Endometrium (tissue), 2 donors: Measurements from ENCODE around the gene UCK2.

Experiments used
- FAIRE-seq: peaks from 2 replicates; lab custom pipeline; 2012; peaks lifted over from hg19 to GRCh38; lab: Jason Lieb, UNC
- donor health status: control.
- donor health status: control.

Gene UCK2

DNA sequence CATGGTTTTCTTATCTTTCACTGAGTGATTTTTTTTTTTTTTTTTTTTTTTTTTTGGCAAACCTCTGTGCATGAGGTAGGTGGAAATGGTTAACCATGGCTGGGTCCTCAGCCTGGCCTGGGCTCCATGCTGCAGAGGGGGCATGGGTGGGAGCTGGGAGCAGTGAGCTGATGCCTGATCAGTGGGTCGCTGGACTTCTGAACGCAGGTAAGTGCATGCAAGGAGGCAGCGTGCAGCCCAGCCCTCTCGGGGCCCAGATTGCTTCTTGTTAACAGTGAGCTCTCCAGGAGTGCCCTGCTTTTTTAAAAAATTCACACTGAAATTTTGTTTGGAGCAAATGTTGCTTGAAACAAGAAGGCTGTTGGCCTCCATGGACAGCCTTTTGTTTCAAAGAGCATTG is 75.2 kb downstream of the UCK2 start:
- FAIRE-seq: no peak

DNA sequence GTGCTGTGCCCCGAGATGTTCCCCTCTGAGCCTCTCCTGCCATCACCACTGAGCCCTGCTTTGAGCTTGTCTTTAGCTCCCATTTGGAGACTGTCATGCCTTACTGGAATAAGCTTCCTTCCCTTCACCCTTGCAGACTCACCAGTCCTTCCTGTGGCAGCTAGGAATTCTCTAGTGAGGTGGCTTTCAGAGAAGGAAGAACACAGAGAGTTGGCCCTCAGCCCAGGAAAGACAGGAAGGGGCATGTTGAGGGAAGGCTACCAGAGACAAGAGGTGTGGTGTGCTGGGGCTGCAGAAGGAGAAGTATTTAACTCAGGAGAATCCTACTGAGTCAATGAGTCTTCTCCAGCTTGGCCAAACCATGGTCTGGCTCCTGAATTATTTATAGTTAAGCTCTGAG is 76.3 kb downstream of the UCK2 start:
- FAIRE-seq: no peak

DNA sequence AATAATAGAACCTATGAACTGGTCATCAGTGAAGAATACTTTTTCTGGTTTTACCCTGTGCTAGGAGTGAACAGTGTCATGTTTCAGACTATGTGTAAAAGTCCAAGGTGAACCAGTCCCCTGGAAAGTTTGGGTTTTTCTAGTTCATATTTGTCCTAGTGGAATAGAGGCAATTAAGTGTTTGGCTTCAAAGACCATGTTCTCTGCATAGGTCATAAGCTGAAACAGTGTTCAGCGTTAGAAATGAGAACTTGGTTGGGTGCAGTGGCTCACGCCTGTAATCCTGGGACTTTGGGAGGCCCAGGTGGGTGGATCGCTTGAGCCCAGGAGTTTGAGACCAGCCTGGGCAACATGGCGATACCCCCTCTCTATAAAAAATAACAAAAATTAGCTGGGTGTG is 77.5 kb downstream of the UCK2 start:
- FAIRE-seq: no peak

DNA sequence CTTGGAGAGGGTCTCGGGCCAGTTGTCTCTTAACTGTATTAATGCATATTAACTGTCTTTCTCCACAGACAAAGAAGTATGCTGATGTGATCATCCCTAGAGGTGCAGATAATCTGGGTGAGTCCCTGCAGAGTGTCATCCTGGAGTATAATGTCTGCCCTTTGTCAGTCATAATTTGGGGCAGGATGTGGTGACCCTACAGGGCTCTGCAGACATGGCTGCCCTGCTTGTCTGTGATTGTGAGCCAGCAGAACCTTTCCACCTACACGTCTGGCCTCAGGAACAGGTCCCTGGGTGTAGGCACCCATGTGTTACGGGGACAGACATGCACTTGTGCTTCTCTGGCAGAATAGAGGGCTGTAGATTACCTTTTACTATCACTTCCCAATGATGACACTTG is 78.4 kb downstream of the UCK2 start:
- no peak for FAIRE-seq

DNA sequence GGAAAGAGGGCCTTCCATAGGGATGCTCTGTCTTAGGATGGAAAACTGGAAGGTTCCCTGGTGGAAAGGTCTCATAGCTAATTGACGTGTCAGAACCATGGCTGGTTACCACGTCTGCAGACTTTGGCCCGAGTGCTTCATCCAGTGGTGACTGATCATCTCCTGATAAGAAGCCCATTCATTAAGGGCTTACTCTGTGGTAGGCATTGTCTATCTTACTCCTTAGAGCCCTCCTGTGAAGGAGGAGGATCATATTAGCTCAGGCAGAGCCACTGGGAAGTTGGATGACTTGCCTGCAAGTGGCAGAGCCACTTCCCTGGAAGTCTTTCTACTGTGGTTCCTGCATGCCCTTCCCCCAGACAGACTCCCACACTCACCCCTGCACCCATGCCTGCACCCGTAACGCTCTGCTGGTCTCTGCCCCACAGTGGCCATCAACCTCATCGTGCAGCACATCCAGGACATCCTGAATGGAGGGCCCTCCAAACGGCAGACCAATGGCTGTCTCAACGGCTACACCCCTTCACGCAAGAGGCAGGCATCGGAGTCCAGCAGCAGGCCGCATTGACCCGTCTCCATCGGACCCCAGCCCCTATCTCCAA is 79.9 kb downstream of the UCK2 start:
- FAIRE-seq: no peak

DNA sequence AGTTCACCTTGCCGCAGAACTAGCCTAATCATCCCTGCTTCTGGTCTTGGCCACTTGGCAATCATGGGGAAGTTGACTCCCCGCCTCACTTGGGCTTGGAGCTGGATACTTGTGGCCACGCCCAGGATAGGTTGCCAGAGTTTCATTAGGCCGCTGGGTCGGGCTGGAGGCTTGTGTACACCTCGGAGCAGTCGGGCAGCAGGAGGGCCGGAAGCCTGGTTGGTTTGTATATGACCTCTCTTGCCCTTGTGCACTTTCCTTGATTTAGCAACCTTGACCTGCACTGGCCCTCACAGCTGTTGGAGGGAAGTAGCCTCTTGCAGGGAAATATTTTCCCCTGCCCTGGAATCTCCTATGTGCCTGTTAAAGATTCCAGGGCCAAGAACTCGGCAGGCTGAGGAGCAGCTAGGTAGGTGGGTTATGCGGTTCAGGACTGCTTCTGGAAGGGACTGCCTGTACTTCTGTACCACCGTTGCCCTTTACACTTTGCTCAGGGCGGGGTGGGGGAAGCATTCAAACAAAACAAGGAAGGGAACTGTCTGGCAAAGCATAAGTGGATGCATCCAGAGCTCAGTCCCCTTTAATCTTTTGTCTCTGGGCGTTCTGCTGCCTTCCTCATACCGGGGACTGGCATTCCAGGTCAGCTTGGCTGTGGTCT is 83.5 kb downstream of the UCK2 start:
- no peak for FAIRE-seq

DNA sequence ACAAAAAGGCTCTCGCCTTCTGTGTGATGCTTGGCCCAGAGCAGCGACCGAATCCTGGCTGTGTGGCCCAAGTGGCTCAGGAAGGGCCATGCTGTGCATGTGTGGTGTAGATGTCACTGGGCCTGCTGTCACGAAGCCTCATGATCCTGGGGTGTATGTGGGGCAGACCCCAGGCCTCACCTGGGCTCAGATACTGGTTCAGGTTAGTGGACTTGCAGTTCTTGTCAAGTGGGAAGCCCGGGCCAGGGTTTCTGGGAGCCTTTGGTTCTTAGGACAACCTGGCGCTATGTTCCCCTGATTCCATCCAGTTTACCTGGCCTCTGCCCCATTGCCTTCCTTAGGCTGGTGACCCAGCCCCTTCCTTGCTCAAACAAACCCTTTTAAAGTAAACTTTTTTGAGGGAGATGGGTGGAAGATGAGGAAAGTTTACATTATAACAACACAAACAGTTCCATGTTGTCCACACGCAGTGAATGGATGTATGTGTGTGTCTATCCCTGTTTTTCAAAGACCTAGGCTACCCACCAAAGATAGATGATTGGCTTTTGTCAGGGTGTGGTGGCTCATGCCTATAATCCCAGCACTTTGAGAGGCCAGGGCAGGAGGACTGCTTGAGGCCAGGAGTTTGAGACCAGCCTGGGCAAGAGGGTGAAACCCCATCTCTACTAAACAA is 84.3 kb downstream of the UCK2 start:
- no peak for FAIRE-seq

DNA sequence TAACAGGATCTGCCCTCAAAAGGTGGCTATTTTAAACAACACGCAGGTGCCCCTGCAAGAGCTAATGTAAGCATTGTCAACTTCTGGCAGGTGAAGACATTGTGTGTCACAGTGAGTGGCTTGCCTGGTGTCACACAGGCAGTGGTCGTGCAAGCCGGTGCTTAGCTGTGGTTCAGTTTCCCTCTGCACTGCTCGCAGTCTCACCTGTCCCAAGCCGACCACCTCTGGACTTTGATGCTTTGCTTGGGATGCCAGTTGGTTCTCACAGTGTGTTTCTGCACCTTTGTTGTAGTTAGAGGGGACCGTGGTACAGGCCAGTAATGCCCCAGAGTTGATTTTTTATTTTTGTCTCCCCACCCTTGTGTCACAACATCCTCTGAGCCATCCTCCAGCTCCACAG is 85.2 kb downstream of the UCK2 start:
- no peak for FAIRE-seq

DNA sequence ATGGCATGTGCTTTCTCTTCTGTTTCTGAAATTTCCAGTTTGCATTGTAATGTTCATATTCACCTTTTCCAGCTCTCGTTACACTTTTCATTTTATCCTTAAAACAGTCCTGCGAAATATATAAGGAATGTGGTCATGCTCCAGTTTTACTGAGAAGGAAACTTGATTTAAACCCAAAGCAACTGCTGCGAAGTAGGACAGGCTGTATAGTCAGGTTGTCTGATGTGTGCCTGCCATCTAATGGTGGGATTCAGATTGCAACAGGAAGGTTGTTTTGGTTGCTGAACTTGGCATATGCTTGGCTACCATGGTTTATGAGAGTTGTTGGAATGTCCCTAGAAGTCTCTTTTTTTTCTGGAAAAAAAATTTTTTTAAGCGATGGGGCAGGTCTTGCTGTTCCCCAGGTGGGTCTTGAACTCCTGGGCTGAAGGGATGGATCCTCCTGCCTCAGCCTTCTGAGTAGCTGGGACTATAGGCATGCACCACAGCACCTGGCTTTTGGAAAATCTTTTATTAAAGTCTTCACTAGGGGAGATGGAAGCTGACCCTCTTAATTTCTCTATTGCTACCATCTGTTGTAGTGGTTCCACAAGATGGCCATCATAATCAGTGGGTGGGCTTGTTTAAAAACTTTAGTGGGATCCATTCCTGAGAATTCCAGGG is 86.9 kb downstream of the UCK2 start:
- peak; percentile 81 for FAIRE-seq

DNA sequence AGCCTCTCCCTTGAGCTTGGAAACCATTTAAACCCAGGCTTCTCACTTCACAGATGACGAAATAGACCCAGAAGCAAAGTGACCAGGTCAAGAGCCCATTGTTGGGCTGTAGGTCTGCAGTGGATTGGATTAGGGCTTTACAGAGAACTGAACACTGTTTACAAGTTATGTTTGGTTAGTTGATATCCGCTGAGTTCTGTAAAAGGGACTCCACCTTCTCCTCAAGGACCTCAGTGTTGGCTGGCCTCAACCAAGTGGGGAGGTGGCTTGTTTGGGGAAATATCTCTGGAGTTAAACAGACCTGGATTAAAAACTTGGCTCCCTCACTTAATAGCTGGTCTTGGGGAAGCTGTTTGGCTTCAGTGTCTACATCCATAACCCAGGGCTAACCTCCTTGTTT is 88.1 kb downstream of the UCK2 start:
- FAIRE-seq: no peak

DNA sequence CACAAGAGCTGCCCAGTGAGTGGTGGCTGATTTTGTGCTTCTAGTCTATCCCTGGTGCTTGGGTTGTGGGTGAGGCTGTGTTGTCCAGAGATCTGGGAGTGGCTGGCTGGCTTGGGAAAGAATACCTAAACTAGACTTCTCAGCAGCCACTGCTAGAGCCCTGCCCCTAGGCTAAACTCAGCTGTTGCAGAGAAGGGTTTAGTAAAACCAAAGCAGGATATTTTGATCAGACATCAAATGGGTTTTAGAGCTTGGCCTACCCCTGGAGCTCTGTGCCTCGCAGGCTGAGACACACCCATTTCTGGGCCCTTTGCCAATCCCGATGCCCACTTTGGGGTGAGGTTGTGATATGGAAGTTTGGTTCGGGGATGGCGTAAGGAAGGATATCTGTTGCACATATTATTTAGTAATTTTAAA is 88.5 kb downstream of the UCK2 start:
- FAIRE-seq: no peak

DNA sequence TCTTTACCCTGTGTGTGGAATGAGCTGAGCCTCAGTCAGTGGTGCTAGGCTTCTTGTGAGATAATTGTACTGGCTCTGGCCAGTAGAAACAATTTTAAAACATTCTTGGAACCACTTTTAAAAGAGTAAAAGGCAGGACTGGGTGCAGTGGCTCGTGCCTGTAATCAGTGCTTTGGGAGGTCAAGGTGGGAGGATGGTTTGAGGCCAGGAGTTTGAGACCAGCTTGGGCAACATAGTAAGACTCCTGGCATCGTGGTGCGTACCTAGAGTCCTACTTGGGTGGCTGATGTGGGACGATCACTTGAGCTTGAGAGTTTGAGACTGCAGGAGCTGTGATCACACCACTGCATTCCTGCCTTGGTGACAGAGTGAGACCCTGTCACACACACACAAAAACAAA is 89.8 kb downstream of the UCK2 start:
- FAIRE-seq: no peak

DNA sequence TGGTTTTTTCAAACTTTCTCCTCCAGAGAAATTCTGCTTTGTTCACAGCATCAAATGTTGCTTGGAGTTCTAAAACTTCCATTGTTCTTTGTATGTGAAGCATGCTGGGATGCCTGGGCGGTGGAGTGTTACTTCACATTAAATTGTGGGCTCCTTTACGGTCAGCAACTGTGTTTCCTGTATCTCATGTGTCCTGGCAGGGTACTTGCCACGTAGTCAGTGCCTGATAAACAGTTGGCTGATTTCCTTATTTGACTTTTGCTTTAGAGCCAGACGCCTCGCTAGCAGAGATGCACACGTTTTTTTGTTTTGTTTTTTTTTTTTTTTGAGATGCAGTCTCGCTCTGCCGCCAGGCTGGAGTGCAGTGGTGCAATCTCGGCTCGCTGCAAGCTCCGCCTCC is 96.7 kb downstream of the UCK2 start:
- FAIRE-seq: no peak

DNA sequence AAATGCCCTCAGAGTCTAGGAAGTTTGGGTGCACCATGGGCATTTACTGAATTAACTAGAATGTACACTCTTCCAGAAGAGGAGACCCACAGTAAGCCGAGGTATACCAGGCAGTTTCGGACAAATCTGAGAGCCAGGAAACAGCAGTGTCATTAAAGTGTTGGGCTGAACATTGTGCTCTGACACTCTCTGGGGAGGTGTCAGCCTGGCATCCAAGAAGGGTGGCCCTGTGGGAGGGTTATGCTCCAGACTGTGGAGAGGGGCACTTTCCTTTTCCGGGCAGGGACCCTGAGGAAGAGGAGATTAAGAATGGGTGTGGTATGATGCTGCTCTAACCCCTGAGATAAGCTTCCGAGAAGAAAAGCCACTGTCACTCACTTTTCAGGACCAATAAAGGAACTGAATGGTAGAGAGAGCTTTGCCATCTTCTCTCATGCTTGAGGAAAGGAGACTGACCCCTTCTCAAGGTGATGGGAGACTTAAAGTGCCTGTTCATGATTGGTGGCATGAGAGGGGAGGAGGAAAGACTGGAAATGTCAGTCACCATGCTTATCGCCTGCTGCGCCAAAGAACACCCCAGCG is 98.2 kb downstream of the UCK2 start:
- no peak for FAIRE-seq

DNA sequence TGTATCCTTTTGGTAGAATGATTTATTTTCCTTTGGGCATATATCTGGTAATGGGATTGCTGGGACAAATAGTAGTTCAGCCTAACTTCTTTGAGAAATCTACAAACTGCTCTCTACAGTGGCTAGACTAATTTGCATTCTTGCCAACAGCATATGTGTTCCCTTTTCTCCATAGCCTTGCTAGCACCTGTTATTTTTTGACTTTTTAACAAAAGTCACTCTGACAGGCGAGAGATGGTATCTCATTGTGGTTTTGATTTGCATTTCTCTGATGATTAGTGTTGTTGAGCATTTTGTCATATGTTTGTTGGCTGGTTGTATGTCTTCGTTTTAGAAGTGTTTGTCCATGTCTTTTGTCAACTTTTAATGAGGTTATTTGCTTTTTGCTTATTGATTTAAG is 99.8 kb downstream of the UCK2 start:
- FAIRE-seq: no peak

DNA sequence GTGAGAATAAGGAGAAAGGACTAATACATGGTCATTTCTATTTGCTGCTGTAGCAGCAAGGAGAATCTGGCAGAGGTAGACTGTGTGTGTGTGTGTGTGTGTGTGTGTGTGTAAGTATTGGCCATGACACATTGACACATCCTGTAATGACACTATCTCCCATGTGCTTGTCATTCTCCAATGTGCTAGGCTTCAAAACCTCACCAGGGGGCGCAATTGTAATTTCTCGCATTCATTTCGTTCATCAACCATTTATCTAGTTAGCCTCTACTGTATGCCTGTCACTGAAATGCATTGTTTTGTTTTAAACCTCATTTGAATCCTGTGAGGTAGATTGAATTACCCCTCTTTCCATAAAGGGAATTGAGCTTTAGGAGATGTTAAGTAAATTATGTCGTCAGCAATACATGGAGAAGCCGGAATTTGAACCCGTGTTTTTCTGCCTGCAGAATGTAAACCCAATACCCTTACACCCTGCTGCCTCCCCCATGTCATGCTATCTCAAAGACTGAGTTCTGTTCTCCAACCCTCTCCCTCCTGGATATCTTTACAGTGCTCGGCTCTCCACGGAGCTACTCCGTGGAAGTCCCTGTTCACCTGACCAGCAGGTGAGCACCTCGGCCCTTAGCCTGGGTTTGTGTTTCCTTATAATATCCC is 100.8 kb downstream of the UCK2 start:
- no peak for FAIRE-seq

DNA sequence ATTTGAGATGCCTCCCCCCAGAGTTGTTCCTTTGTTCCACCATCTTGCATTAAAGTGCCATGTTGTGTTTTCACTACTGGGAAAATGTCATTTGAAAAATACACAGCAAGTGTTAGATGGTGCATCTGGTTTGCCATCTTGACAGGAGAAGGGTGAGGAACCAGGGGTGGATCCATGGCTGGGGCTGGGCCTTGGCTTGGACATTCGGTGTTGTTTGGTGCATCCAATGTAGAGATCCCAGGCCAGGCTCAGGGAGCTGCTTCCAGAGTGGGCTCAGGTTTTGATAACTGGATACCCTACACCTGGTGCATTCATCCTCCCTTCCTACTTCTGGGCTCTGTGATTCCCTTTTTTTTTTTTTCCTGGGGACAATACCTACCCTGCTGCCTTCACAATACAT is 103.5 kb downstream of the UCK2 start:
- no peak for FAIRE-seq

DNA sequence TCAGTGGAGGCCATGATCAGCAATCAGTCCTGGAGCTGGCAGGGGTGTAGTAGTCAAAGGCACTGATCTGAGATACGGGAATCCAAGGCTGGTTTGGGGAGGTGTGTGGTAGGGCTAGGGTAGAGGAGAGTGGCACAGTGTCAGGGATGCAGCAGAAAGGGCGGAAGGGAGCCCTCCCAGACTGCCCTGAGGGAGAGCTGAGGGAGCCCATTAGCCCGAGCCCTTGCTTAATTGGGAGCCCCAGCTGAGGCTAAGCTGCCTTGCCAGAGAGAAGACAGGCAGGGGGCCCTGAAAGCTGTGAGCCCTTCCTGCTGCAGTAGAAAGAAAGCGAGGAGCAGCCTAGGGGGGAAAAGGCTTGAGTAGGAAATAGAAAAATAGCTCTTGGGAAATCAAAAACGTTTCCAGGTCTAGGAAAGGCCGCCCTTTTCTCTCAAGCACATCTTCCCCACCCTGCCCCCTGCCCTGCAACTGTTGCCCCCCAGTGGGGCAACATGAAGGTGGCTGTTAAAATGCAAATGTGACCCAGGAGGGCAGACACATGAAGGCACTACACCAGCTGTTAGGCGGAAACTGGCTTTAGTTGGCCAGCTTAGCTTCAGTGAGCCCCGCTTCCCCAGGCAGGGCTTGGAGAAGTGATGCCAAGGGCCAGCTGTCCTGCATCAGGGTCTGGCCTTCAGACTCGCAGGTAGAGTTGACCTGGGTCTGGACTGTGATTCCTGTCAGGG is 106.2 kb downstream of the UCK2 start:
- no peak for FAIRE-seq

DNA sequence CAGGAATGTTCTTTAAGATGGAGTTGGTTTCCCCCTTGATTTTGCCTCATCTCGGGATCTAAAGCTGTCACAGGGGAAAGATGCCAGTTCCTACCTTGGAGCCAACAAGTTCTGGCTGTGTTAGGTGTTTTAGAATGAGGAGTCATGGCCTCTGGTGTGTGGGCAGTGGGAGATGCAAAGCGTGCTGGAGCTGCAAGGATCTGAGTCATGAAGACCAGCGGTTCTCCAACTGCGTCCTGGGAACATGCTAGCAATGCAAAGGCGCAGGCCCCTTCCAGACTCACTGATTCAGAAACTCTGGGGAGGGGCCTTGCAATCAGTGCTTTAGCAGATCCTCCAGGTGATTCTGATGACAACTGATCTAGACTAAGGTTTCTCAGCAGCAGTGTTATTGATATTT is 109.1 kb downstream of the UCK2 start:
- no peak for FAIRE-seq

DNA sequence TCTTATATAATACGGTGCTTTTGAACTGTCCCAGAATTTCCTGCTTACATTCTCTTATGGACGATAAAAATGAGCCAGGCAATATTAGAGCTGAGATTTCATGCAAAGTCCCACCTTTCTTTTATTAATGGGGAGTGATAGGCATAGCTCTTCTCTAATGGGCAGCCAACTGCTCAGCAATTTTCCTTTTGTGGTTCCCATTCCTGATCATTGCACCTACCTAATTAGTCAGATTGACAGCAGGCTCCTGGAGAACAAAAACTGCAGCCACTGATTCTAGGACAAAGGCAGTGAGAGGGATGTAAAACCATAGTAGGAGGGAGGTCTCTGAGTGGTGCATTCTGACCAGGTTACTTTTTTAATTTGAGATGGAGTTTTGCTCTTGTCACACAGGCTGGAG is 110.4 kb downstream of the UCK2 start:
- FAIRE-seq: no peak

DNA sequence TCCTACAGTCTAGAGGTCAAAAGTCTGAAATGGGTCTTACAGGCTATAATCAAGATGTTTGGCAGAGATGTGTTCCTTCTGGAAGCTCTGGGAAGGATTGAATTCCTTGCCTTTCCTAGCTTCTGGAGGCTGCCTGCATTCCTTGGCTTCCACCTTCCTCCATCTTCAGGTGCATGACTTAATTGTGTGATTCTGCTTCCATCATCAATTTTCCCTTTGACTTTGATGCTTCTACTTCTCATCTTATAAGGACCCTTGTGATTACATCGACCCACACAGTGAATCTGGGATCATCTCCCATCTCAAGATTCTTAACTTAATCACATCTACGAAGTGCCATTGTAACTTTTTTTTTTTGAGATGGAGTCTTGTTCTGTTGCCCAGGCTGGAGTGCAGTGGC is 111.4 kb downstream of the UCK2 start:
- no peak for FAIRE-seq

DNA sequence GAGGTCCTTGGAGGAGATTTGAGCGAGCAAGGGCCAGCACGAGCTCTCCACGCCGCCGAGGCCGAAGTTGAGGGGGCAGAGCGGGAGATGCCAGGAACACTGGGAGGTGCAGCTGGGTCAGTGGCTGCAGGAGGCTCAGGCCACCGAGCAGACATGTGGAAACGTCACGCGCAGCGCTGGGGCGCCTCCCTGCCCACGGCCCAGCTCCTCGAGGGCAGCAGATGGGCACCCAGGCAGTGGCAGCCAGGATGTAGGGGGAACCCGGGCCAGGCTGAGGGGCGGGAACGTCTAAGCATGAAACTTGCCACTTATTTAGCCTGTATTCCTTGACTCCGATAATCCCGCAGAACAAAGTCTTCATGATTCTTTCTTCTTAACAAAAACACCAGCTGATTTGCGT is 114.1 kb downstream of the UCK2 start:
- no peak for FAIRE-seq
